Activated CD4-positive, alpha-beta T cell treated with anti-CD3 and anti-CD28 coated beads, Interleukin-2, amount 50 U/mL, for 16 hours (primary cell): ENCODE results near the gene CCDC148.
"Not testable (repeated sequence)": the region's sequence is repeated elsewhere in the genome, so short reads cannot be mapped to it uniquely, and the experiment has no call there.

Experiments used
- DNase-seq: peaks from one replicate; pipeline ENCODE4 v3.0.0-alpha.2; 2020

The CCDC148 gene

GRCh38 chr2:158273791-158274190, 182.8 kb downstream of the CCDC148 start:
- DNase-seq = no peak

- no peak for DNase-seq
Measured at GRCh38 chr2:158270536-158270935, 186.0 kb downstream of the CCDC148 start.

- DNase-seq = no peak
Measured at GRCh38 chr2:158269143-158269542, 187.4 kb downstream of the CCDC148 start.

- no peak for DNase-seq
Measured at GRCh38 chr2:158266111-158266510, 190.4 kb downstream of the CCDC148 start.

GRCh38 chr2:158255257-158255656, 201.3 kb downstream of the CCDC148 start:
- no peak for DNase-seq

- DNase-seq = no peak
Measured at GRCh38 chr2:158253170-158253569, 203.4 kb downstream of the CCDC148 start.

GRCh38 chr2:158251356-158251755, 205.2 kb downstream of the CCDC148 start:
- no peak for DNase-seq

GRCh38 chr2:158243392-158243791, 213.2 kb downstream of the CCDC148 start:
- DNase-seq = no peak

GRCh38 chr2:158242280-158242679, 214.3 kb downstream of the CCDC148 start:
- DNase-seq = no peak

GRCh38 chr2:158240975-158241374, 215.6 kb downstream of the CCDC148 start:
- DNase-seq = no peak

- DNase-seq = no peak
Measured at GRCh38 chr2:158239271-158239670, 217.3 kb downstream of the CCDC148 start.

GRCh38 chr2:158234497-158234896, 222.1 kb downstream of the CCDC148 start:
- DNase-seq = no peak

- DNase-seq = no peak
Measured at GRCh38 chr2:158232476-158232875, 224.1 kb downstream of the CCDC148 start.

GRCh38 chr2:158228943-158229508, 227.5 kb downstream of the CCDC148 start:
- no peak for DNase-seq

- DNase-seq = not testable (repeated sequence)
Measured at GRCh38 chr2:158223066-158223465, 233.5 kb downstream of the CCDC148 start.

GRCh38 chr2:158221063-158222020, 235.2 kb downstream of the CCDC148 start:
- no peak for DNase-seq

- no peak for DNase-seq
Measured at GRCh38 chr2:158217593-158217992, 239.0 kb downstream of the CCDC148 start.

- DNase-seq = no peak
Measured at GRCh38 chr2:158214431-158214830, 242.1 kb downstream of the CCDC148 start.

GRCh38 chr2:158213773-158214172, 242.8 kb downstream of the CCDC148 start:
- DNase-seq = no peak

- DNase-seq = no peak
Measured at GRCh38 chr2:158212301-158212700, 244.3 kb downstream of the CCDC148 start.

GRCh38 chr2:158211502-158211901, 245.1 kb downstream of the CCDC148 start:
- no peak for DNase-seq

- DNase-seq = no peak
Measured at GRCh38 chr2:158207354-158207753, 249.2 kb downstream of the CCDC148 start.

- DNase-seq = no peak
Measured at GRCh38 chr2:158205215-158205614, 251.3 kb downstream of the CCDC148 start.

- DNase-seq = no peak
Measured at GRCh38 chr2:158204741-158205165, 251.8 kb downstream of the CCDC148 start.
